RWPE1 (cell line): ENCODE results near the gene CATSPERZ.

Experiments used
- CTCF ChIA-PET: fragments of 350-600 bp; sonication (Branson Sonifier 250); formaldehyde crosslinking; extraction: SDS; loops from one replicate; lab custom pipeline; 2021; lab: Yijun Ruan, JAX
- POLR2A ChIA-PET: fragments of 400-600 bp; formaldehyde crosslinking; extraction: SDS; loops from one replicate; lab custom pipeline; 2020; ENCODE audit warnings: antibody characterized with exemption; ENCODE audit not compliant: low non-redundant PET; lab: Yijun Ruan, JAX
- DNase-seq: peaks from one replicate; pipeline ENCODE4 v3.0.0; 2012; ENCODE audit warnings: low spot score
- H3K27ac ChIP-seq: fragments of 450-650 bp; 2 replicates; pipeline ENCODE4 v1.5.1; 2017
- CTCF ChIP-seq: fragments of 450-650 bp; conservative IDR thresholded peaks from 2 replicates; pipeline ENCODE4 v1.5.1; 2017; ENCODE audit warnings: low read depth, mild to moderate bottlenecking

Gene CATSPERZ

GRCh38 chr11:64263021-64263946 is 36.9 kb upstream of the CATSPERZ start:
- TF ChIP-seq CTCF: no peak
- H3K27ac ChIP-seq: peak overlapping the region; percentile 99
- ChIA-PET POLR2A (no interaction called here), CTCF (interaction anchor here (0.6 to 1.8 kb wide), 4 partner anchors 11 to 33 kb away, joined by 4 to 6 read pairs (median 5); partner anchors contain the start of gene PLCB3)
- DNase-seq: no peak

GRCh38 chr11:64263947-64264317 is 36.2 kb upstream of the CATSPERZ start:
- TF ChIP-seq CTCF: no peak
- DNase-seq: no peak
- peak overlapping the region; percentile 99 for H3K27ac ChIP-seq
- ChIA-PET POLR2A (interaction anchor here (1.0 kb wide), 1 partner anchor 17 kb away, joined by 3 read pairs; the partner anchor contains the start of gene PPP1R14B), CTCF (interaction anchor here (0.6 to 1.8 kb wide), 5 partner anchors 12 to 1714 kb away, joined by 3 to 6 read pairs (median 4); partner anchors contain the start of gene PLCB3)

GRCh38 chr11:64264371-64264852 is 35.7 kb upstream of the CATSPERZ start:
- no peak for TF ChIP-seq CTCF
- POLR2A ChIA-PET: interaction anchor here (1.0 kb wide), 1 partner anchor 18 kb away, joined by 3 read pairs; the partner anchor contains the start of gene PPP1R14B
- H3K27ac ChIP-seq: peak overlapping the region; percentile 99
- DNase-seq: no peak
- CTCF ChIA-PET: interaction anchor here (0.6 to 1.8 kb wide), 6 partner anchors 13 to 1715 kb away, joined by 3 to 6 read pairs (median 4); partner anchors contain the start of gene PLCB3

- H3K27ac ChIP-seq: peak overlapping the region; percentile 99
- POLR2A ChIA-PET: interaction anchor here (0.9 to 1.0 kb wide), 2 partner anchors 12 to 19 kb away, joined by 3 to 6 read pairs; partner anchors contain the start of gene PPP1R14B
Observed at GRCh38 chr11:64265176-64266160, 34.7 kb upstream of the CATSPERZ start.

GRCh38 chr11:64266339-64266738 is 33.8 kb upstream of the CATSPERZ start:
- ChIA-PET CTCF (interaction anchor here (0.9 to 1.0 kb wide), 2 partner anchors 16 to 62 kb away, joined by 3 to 5 read pairs; no protein-coding TSS in a partner anchor), POLR2A (no interaction called here)
- H3K27ac ChIP-seq: peak overlapping the region; percentile 99
- peak; percentile 45 for DNase-seq
- TF ChIP-seq CTCF: no peak

More at GRCh38 chr11:64265176-64266160, 34.7 kb upstream of the CATSPERZ start:
- no peak for TF ChIP-seq CTCF
- no peak for DNase-seq
- CTCF ChIA-PET: interaction anchor here (0.6 to 1.0 kb wide), 6 partner anchors 14 to 84 kb away, joined by 3 to 5 read pairs (median 4); no protein-coding TSS in a partner anchor
